Trophoblast cell (in vitro differentiated cells and primary cell): ENCODE measurements around the gene POU6F2.

Experiments used
- DNase-seq, 2 donors: peaks; one replicate each; pipeline ENCODE4 v3.0.0-alpha.2; 2016
- H2AFZ ChIP-seq: 2 replicates; pipeline ENCODE4 v1.6.1; 2013; ENCODE audit warnings: low read length, moderate library complexity, mild to moderate bottlenecking; ENCODE audit not compliant: insufficient read depth, poor library complexity
- H2AK5ac ChIP-seq: 2 replicates; pipeline ENCODE4 v1.6.1; 2013; ENCODE audit warnings: mild to moderate bottlenecking, low read length
- H2BK120ac ChIP-seq: 2 replicates; pipeline ENCODE4 v1.6.1; 2013; ENCODE audit warnings: low read length, mild to moderate bottlenecking, moderate library complexity; ENCODE audit not compliant: insufficient read depth, poor library complexity
- H2BK12ac ChIP-seq: 2 replicates; pipeline ENCODE4 v1.6.1; 2013; ENCODE audit warnings: mild to moderate bottlenecking, low read length, moderate library complexity
- H2BK5ac ChIP-seq: 2 replicates; pipeline ENCODE4 v1.6.1; 2013; ENCODE audit warnings: low read length, low read depth, moderate library complexity, mild to moderate bottlenecking; ENCODE audit not compliant: poor library complexity
- H3K14ac ChIP-seq: 2 replicates; pipeline ENCODE4 v1.6.1; 2013; ENCODE audit warnings: mild to moderate bottlenecking, low read length
- H3K18ac ChIP-seq: 2 replicates; pipeline ENCODE4 v1.6.1; 2013; ENCODE audit warnings: mild to moderate bottlenecking, low read length
- H3K23ac ChIP-seq: 2 replicates; pipeline ENCODE4 v1.6.1; 2013; ENCODE audit warnings: low read length
- H3K27ac ChIP-seq: 2 replicates; pipeline ENCODE4 v1.5.1; 2013; ENCODE audit warnings: low read depth, mild to moderate bottlenecking, inconsistent platforms, low read length, moderate library complexity
- H3K27me3 ChIP-seq: 2 replicates; pipeline ENCODE4 v1.6.1; 2013; ENCODE audit warnings: inconsistent platforms, mild to moderate bottlenecking, low read length, moderate library complexity; ENCODE audit not compliant: insufficient read depth
- H3K36me3 ChIP-seq, 2 experiments: 1 replicate in 1 of 2; 2 replicates in 1 of 2; pipeline ENCODE4 v1.6.1; 2013; ENCODE audit warnings: low read length in 2 of 2, mild to moderate bottlenecking in 2 of 2, moderate library complexity in 1 of 2; ENCODE audit not compliant: insufficient read depth in 2 of 2, control insufficient read depth in 1 of 2
- H3K4ac ChIP-seq: 2 replicates; pipeline ENCODE4 v1.6.1; 2013; ENCODE audit warnings: low read depth, mild to moderate bottlenecking, low read length, moderate library complexity
- H3K4me1 ChIP-seq, 2 experiments: 1 replicate in 1 of 2; 2 replicates in 1 of 2; pipeline ENCODE4 v1.6.1; 2013; ENCODE audit warnings: low read length in 2 of 2, mild to moderate bottlenecking in 2 of 2, moderate library complexity in 1 of 2; ENCODE audit not compliant: insufficient read depth in 2 of 2, control insufficient read depth in 1 of 2
- H3K4me2 ChIP-seq: 2 replicates; pipeline ENCODE4 v1.6.1; 2013; ENCODE audit warnings: inconsistent platforms, mild to moderate bottlenecking, low read length, moderate library complexity
- H3K4me3 ChIP-seq: 2 replicates; pipeline ENCODE4 v1.5.1; 2013; ENCODE audit warnings: mild to moderate bottlenecking, low read depth, low read length, inconsistent platforms
- H3K79me1 ChIP-seq: one replicate; pipeline ENCODE4 v1.6.1; 2013; ENCODE audit warnings: low read length
- H3K79me2 ChIP-seq: 2 replicates; pipeline ENCODE4 v1.6.1; 2013; ENCODE audit warnings: low read length, mild to moderate bottlenecking; ENCODE audit not compliant: control insufficient read depth, insufficient read depth, poor library complexity
- H3K9ac ChIP-seq: 2 replicates; pipeline ENCODE4 v1.6.1; 2013; ENCODE audit warnings: mild to moderate bottlenecking, low read length
- H3K9me3 ChIP-seq: 2 replicates; pipeline ENCODE4 v1.6.1; 2013; ENCODE audit warnings: low read depth, mild to moderate bottlenecking, control low read depth, inconsistent platforms, low read length; ENCODE audit not compliant: insufficient read depth
- H4K12ac ChIP-seq: 2 replicates; pipeline ENCODE4 v1.6.1; 2013; ENCODE audit warnings: low read depth, mild to moderate bottlenecking, low read length, moderate library complexity
- H4K8ac ChIP-seq: 2 replicates; pipeline ENCODE4 v1.6.1; 2013; ENCODE audit warnings: low read depth, mild to moderate bottlenecking, low read length, moderate library complexity
- H4K91ac ChIP-seq: one replicate; pipeline ENCODE4 v1.6.1; 2013; ENCODE audit warnings: low read depth, mild to moderate bottlenecking, low read length, moderate library complexity
- WGBS: extraction: QIAGEN DNeasy Blood & Tissue Kit; methylation state at CpG from one replicate; pipeline ENCODE4 v1.1.7; 2013; ENCODE audit warnings: missing lambda C conversion rate; ENCODE audit not compliant: insufficient read length, insufficient coverage; ENCODE audit errors: extremely low coverage; 5-methylcytosine and 5-hydroxymethylcytosine counted together

The POU6F2 gene

GRCh38 chr7:39195967-39196366 is 218.3 kb downstream of the POU6F2 start:
- Histone ChIP-seq H3K79me1 (no peaks in the 10 kb centered on the region), H3K4me2 (no peak overlapping the region), H3K9me3 (peaks cover 3% of the 10 kb centered on the region), H3K4me3 (no peak overlapping the region), H4K12ac (no peak overlapping the region), H3K27me3 (no peaks in the 10 kb centered on the region), H4K91ac (no peak overlapping the region), H2BK120ac (no peak overlapping the region), H2AK5ac (no peak overlapping the region), H4K8ac (no peak overlapping the region), H3K27ac (no peak overlapping the region), H3K9ac (no peak overlapping the region), H3K79me2 (no peaks in the 10 kb centered on the region), H3K14ac (no peak overlapping the region), H3K4me1 (no peaks in the 10 kb centered on the region), H2AFZ (no peak overlapping the region), H3K23ac (no peak overlapping the region), H3K4ac (no peak overlapping the region), H3K18ac (no peak overlapping the region), H3K36me3 (no peaks in the 10 kb centered on the region), H2BK12ac (no peak overlapping the region), H2BK5ac (no peak overlapping the region)
- no peak for DNase-seq
- no CpG with 5 or more reads among the region's 5 CpGs for WGBS

DNA sequence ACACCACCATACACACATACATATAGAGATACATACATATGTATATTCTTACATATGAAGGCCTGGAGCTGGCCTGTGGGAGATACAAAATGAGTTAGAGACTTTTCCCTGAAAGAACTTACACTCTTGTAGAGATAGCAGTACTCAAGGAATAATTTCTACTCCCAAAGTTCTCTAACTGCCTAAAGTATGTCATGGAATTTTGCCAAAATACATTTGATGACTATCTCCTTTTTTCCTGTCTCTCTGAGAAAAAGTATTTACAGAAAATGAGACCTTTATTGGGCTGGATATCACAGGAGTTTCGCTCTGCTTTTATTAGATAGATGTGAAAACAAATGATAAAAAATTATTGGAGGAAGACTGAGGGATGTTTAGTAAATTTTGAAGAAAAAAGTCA is 220.1 kb downstream of the POU6F2 start:
- H3K27ac ChIP-seq = no peak overlapping the region
- no peak overlapping the region for H4K8ac ChIP-seq
- no peaks in the 10 kb centered on the region for H3K79me2 ChIP-seq
- H2AK5ac ChIP-seq = no peak overlapping the region
- no peak overlapping the region for H2BK5ac ChIP-seq
- no peak overlapping the region for H3K23ac ChIP-seq
- H3K4ac ChIP-seq = no peak overlapping the region
- H4K12ac ChIP-seq = no peak overlapping the region
- no peak overlapping the region for H3K9ac ChIP-seq
- no peak overlapping the region for H3K14ac ChIP-seq
- H3K4me3 ChIP-seq = no peak overlapping the region
- no peaks in the 10 kb centered on the region for H3K36me3 ChIP-seq
- H3K9me3 ChIP-seq = peaks cover 3% of the 10 kb centered on the region
- no peak for DNase-seq
- H2BK120ac ChIP-seq = no peak overlapping the region
- H3K27me3 ChIP-seq = no peaks in the 10 kb centered on the region
- WGBS = no CpG with 5 or more reads among the region's 1 CpG
- H3K4me2 ChIP-seq = no peak overlapping the region
- H3K4me1 ChIP-seq = no peaks in the 10 kb centered on the region
- no peak overlapping the region for H4K91ac ChIP-seq
- no peaks in the 10 kb centered on the region for H3K79me1 ChIP-seq
- no peak overlapping the region for H2BK12ac ChIP-seq
- H3K18ac ChIP-seq = no peak overlapping the region
- no peak overlapping the region for H2AFZ ChIP-seq

- Histone ChIP-seq H3K79me2 (no peaks in the 10 kb centered on the region), H3K4ac (no peak overlapping the region), H3K4me1 (no peaks in the 10 kb centered on the region), H4K91ac (no peak overlapping the region), H3K14ac (no peak overlapping the region), H3K9ac (no peak overlapping the region), H2AFZ (no peak overlapping the region), H2BK5ac (no peak overlapping the region), H3K27ac (no peak overlapping the region), H3K27me3 (no peaks in the 10 kb centered on the region), H3K4me3 (no peak overlapping the region), H3K36me3 (no peaks in the 10 kb centered on the region), H2AK5ac (no peak overlapping the region), H3K18ac (no peak overlapping the region), H4K8ac (no peak overlapping the region), H3K23ac (no peak overlapping the region), H4K12ac (no peak overlapping the region), H3K79me1 (no peaks in the 10 kb centered on the region), H2BK120ac (no peak overlapping the region), H2BK12ac (no peak overlapping the region), H3K9me3 (peaks cover 3% of the 10 kb centered on the region), H3K4me2 (no peak overlapping the region)
- no CpG with 5 or more reads among the region's 2 CpGs for WGBS
- no peak for DNase-seq
Measured at GRCh38 chr7:39198556-39198955, 220.8 kb downstream of the POU6F2 start.

DNA sequence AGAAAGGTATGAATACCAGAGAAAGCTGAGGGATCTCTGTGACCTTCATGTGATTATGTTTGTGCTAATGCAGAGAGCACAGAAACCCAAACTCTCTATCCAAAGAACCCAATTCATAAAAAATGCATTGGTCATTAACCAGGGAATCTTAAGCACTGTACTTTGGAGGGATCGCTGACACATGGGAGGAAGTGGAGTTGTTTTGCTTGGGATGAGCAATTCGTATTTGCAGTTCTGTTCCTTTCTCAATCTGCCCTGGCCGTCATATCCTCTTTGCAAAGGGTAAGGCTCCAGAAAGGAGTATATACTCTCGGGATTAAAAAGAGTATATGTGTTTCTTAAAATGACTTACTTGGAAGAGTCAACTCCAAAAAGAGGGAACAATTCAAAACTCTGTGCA is 221.3 kb downstream of the POU6F2 start:
- peaks cover 3% of the 10 kb centered on the region for H3K9me3 ChIP-seq
- no peak overlapping the region for H4K8ac ChIP-seq
- H4K91ac ChIP-seq = no peak overlapping the region
- H4K12ac ChIP-seq = no peak overlapping the region
- DNase-seq = no peak
- no peak overlapping the region for H2BK12ac ChIP-seq
- no peak overlapping the region for H2BK5ac ChIP-seq
- no peak overlapping the region for H3K18ac ChIP-seq
- WGBS = no CpG with 5 or more reads among the region's 4 CpGs
- H3K4ac ChIP-seq = no peak overlapping the region
- no peak overlapping the region for H3K4me3 ChIP-seq
- H2AFZ ChIP-seq = no peak overlapping the region
- no peak overlapping the region for H3K14ac ChIP-seq
- no peak overlapping the region for H3K27ac ChIP-seq
- no peak overlapping the region for H3K23ac ChIP-seq
- no peaks in the 10 kb centered on the region for H3K79me1 ChIP-seq
- H3K36me3 ChIP-seq = no peaks in the 10 kb centered on the region
- H3K4me2 ChIP-seq = no peak overlapping the region
- H3K79me2 ChIP-seq = no peaks in the 10 kb centered on the region
- no peaks in the 10 kb centered on the region for H3K27me3 ChIP-seq
- no peak overlapping the region for H2AK5ac ChIP-seq
- no peak overlapping the region for H3K9ac ChIP-seq
- H3K4me1 ChIP-seq = no peaks in the 10 kb centered on the region
- H2BK120ac ChIP-seq = no peak overlapping the region
